ENCODE measurements around the gene SYT15. TPM values are rescaled to one million over a fixed set of nuclear protein-coding genes. Genes with fewer than 3 reads are reported as not detected.
"Not testable (repeated sequence)": the region's sequence is repeated elsewhere in the genome, so short reads cannot be mapped to it uniquely, and the experiment has no call there.

Gene SYT15
- total and polyA plus RNA-seq, 2 donors (not counting 3 experiments of a cell fraction or from before 2014, with no cell fraction given), result 0.50 to 0.75 TPM

DNA sequence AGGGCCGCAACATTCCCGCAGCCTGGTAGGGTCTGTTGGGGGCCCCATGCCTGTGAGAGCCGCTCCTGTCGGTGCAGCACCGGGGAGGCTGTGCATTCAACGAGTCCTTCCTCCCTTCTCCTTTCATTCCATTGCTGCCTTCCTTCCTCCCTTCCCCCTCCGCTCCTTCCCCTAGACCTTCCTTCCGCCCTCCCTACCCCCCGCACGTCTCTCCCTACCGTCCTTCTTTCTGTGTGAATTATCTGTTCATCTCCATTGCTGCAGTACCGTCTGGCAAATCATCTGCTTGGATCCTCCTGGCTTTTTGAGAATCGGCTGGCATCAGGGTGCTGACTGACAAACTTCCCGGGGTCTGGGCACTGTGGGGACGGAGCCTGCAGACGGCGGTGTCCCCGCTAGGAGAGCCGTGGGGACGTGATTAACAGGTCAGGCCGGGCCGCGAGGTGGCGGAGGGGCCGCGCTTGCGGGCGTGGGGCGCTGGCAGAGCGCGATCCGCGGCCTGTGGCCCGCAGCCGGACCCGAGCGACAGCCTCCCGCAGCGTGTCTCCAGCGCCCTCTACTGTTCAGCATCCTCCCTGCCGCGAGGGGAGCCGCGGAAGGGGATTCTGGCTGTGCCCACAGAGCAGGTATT lies 18.8 kb downstream of the SYT15 start:
- intact Hi-C loops (cut with micrococcal nuclease); POLR2A ChIA-PET; H3K9ac ChIP-seq (replicated peaks; ENCODE audit: extremely low read depth, insufficient read depth, low read length); DNase-seq (ENCODE audit: low read depth, low spot score); BruUV-seq (replicated peaks); H3K27ac ChIP-seq (ENCODE audit: insufficient read depth, low read depth, low read length); H4K20me1 ChIP-seq (replicated peaks; ENCODE audit: control insufficient read depth, extremely low read depth, insufficient read depth, low read length); dilution Hi-C loops (cut with MboI; ENCODE audit: extremely low pct_ligation_motif_present, low sequenced_read_pairs); H3K79me2 ChIP-seq (ENCODE audit: control insufficient read depth, insufficient read depth, low read length); H2AFZ ChIP-seq (ENCODE audit: low read depth, low read length); H3K36me3 ChIP-seq (ENCODE audit: control insufficient read depth in 2 of 2, extremely low read depth in 1 of 2, insufficient read depth in 2 of 2, low read length in 2 of 2); H3K9me1 ChIP-seq (replicated peaks; ENCODE audit: control insufficient read depth, extremely low read depth, insufficient read depth, low read length); H3K27me3 ChIP-seq (ENCODE audit: control insufficient read depth in 2 of 2, insufficient read depth in 2 of 2, low read length in 2 of 2); H3K4me1 ChIP-seq (ENCODE audit: control insufficient read depth, extremely low read depth, insufficient read depth, low read length); H3K4me2 ChIP-seq (ENCODE audit: insufficient read depth, low read length); H3K9me3 ChIP-seq (replicated peaks; ENCODE audit: control insufficient read depth, insufficient read depth, low read length): not testable (repeated sequence)
- peak overlapping the region in 1 of 3 experiments; percentile 28 for H3K4me3 ChIP-seq (replicated peaks in 1 of 3; ENCODE audit: insufficient read depth in 1 of 3, low read depth in 1 of 3, low read length in 3 of 3)
- peak; percentile 71 for FAIRE-seq
- CTCF ChIA-PET, result interaction anchor here (1.0 kb wide), 1 partner anchor 369 kb away, joined by 4 read pairs; no protein-coding TSS in a partner anchor

DNA sequence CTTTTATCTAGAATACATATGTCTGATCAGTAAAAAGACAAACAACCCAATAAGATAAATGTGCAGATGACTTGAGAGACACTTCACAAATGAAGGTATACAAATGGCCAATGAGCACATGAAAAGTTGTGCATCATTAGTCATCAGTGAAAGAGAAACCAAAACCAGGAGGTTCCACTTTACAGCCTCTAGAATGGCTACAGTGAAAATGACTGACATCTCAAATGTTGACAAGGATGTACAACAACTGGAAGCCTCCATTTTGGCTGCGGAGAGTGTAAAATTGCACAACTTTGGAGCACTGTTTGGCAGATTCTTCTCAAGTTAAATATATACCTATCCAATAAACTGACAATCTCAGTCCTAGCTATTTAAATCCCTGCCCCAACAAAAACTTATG lies 21.6 kb downstream of the SYT15 start:
- H3K4me2 ChIP-seq (ENCODE audit: insufficient read depth, low read length); H3K9me1 ChIP-seq (replicated peaks; ENCODE audit: control insufficient read depth, extremely low read depth, insufficient read depth, low read length); H3K4me1 ChIP-seq (ENCODE audit: control insufficient read depth, extremely low read depth, insufficient read depth, low read length); H3K9me3 ChIP-seq (replicated peaks; ENCODE audit: control insufficient read depth, insufficient read depth, low read length); CTCF ChIA-PET; H3K9ac ChIP-seq (replicated peaks; ENCODE audit: extremely low read depth, insufficient read depth, low read length); H3K79me2 ChIP-seq (ENCODE audit: control insufficient read depth, insufficient read depth, low read length); intact Hi-C loops (cut with micrococcal nuclease); H4K20me1 ChIP-seq (replicated peaks; ENCODE audit: control insufficient read depth, extremely low read depth, insufficient read depth, low read length); dilution Hi-C loops (cut with MboI; ENCODE audit: extremely low pct_ligation_motif_present, low sequenced_read_pairs); H3K27ac ChIP-seq (ENCODE audit: insufficient read depth, low read depth, low read length); BruUV-seq (replicated peaks); H3K4me3 ChIP-seq (replicated peaks in 1 of 3; ENCODE audit: insufficient read depth in 1 of 3, low read depth in 1 of 3, low read length in 3 of 3); H2AFZ ChIP-seq (ENCODE audit: low read depth, low read length); DNase-seq (ENCODE audit: low read depth, low spot score); H3K36me3 ChIP-seq (ENCODE audit: control insufficient read depth in 2 of 2, extremely low read depth in 1 of 2, insufficient read depth in 2 of 2, low read length in 2 of 2); FAIRE-seq; H3K27me3 ChIP-seq (ENCODE audit: control insufficient read depth in 2 of 2, insufficient read depth in 2 of 2, low read length in 2 of 2); POLR2A ChIA-PET: not testable (repeated sequence)

DNA sequence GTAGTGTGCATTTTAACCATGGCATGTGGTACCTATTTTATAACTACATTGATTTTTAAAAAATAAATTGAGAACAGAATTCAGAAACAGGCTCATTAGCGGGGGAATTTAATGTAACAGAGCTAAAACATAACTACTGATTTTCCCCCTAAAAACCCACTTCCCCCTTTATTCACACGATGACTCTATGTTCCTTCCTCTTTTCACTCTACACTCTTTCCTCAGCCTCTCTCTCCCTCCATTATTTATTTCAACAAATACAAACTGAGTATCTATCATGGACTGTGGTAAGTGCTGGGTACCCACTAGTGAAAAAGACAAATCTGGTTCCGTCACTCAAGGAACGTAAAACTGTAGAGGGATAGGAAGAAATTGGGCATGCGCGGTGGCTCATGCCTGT lies 36.6 kb downstream of the SYT15 start:
- dilution Hi-C loops (cut with MboI; ENCODE audit: extremely low pct_ligation_motif_present, low sequenced_read_pairs), result not testable (repeated sequence)

DNA sequence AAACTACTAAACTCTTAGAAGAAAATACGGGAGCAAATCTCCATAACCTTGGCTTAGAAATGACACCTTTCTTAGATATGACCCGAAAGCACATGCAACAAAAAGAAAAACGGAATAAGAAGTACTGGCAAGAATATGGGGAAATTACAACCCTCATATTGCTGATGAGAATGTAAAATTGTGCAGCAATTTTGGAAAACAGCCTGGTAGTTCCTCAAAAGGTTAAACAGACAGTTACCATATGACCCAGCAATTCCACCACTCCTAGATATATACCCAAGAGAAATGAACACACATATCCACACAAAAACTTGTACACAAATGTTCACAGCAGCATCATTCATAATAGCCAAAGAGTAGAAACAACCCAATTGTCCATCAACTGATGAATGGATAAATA lies 37.3 kb downstream of the SYT15 start:
- CTCF ChIA-PET; H3K9ac ChIP-seq (replicated peaks; ENCODE audit: extremely low read depth, insufficient read depth, low read length); H3K27me3 ChIP-seq (ENCODE audit: control insufficient read depth in 2 of 2, insufficient read depth in 2 of 2, low read length in 2 of 2); H3K27ac ChIP-seq (ENCODE audit: insufficient read depth, low read depth, low read length); H3K79me2 ChIP-seq (ENCODE audit: control insufficient read depth, insufficient read depth, low read length); H3K9me3 ChIP-seq (replicated peaks; ENCODE audit: control insufficient read depth, insufficient read depth, low read length); H3K9me1 ChIP-seq (replicated peaks; ENCODE audit: control insufficient read depth, extremely low read depth, insufficient read depth, low read length); H4K20me1 ChIP-seq (replicated peaks; ENCODE audit: control insufficient read depth, extremely low read depth, insufficient read depth, low read length); POLR2A ChIA-PET; H3K36me3 ChIP-seq (ENCODE audit: control insufficient read depth in 2 of 2, extremely low read depth in 1 of 2, insufficient read depth in 2 of 2, low read length in 2 of 2); H2AFZ ChIP-seq (ENCODE audit: low read depth, low read length); DNase-seq (ENCODE audit: low read depth, low spot score); dilution Hi-C loops (cut with MboI; ENCODE audit: extremely low pct_ligation_motif_present, low sequenced_read_pairs); BruUV-seq (replicated peaks); H3K4me1 ChIP-seq (ENCODE audit: control insufficient read depth, extremely low read depth, insufficient read depth, low read length); intact Hi-C loops (cut with micrococcal nuclease); H3K4me3 ChIP-seq (replicated peaks in 1 of 3; ENCODE audit: insufficient read depth in 1 of 3, low read depth in 1 of 3, low read length in 3 of 3); H3K4me2 ChIP-seq (ENCODE audit: insufficient read depth, low read length); FAIRE-seq: not testable (repeated sequence)

More for the DNA sequence above, 36.6 kb downstream of the SYT15 start:
- BruUV-seq (replicated peaks); H2AFZ ChIP-seq (ENCODE audit: low read depth, low read length); CTCF ChIA-PET; H3K27ac ChIP-seq (ENCODE audit: insufficient read depth, low read depth, low read length); H3K4me1 ChIP-seq (ENCODE audit: control insufficient read depth, extremely low read depth, insufficient read depth, low read length); H3K79me2 ChIP-seq (ENCODE audit: control insufficient read depth, insufficient read depth, low read length); FAIRE-seq; H3K9me1 ChIP-seq (replicated peaks; ENCODE audit: control insufficient read depth, extremely low read depth, insufficient read depth, low read length); POLR2A ChIA-PET; DNase-seq (ENCODE audit: low read depth, low spot score); H3K9ac ChIP-seq (replicated peaks; ENCODE audit: extremely low read depth, insufficient read depth, low read length); H3K9me3 ChIP-seq (replicated peaks; ENCODE audit: control insufficient read depth, insufficient read depth, low read length); H3K36me3 ChIP-seq (ENCODE audit: control insufficient read depth in 2 of 2, extremely low read depth in 1 of 2, insufficient read depth in 2 of 2, low read length in 2 of 2); intact Hi-C loops (cut with micrococcal nuclease); H4K20me1 ChIP-seq (replicated peaks; ENCODE audit: control insufficient read depth, extremely low read depth, insufficient read depth, low read length); H3K27me3 ChIP-seq (ENCODE audit: control insufficient read depth in 2 of 2, insufficient read depth in 2 of 2, low read length in 2 of 2); H3K4me2 ChIP-seq (ENCODE audit: insufficient read depth, low read length); H3K4me3 ChIP-seq (replicated peaks in 1 of 3; ENCODE audit: insufficient read depth in 1 of 3, low read depth in 1 of 3, low read length in 3 of 3): not testable (repeated sequence)
